Ovary (tissue), 9 donors: Measurements from ENCODE around the gene MTAP. TPM values are rescaled to one million over a fixed set of nuclear protein-coding genes. Genes with fewer than 3 reads are reported as not detected.
"Not testable (repeated sequence)": the region's sequence is repeated elsewhere in the genome, so short reads cannot be mapped to it uniquely, and the experiment has no call there.

ENCODE experiments used
- DNase-seq, 5 donors: peaks; one replicate each; pipeline ENCODE4 v3.0.0-alpha.2; 2019 to 2020
- H3K27ac ChIP-seq, 2 donors: fragments of 200-600 bp; one replicate each; pipeline versions ENCODE4 v1.5.1 to v1.8.0; 2019 to 2022
- H3K27me3 ChIP-seq: fragments of 200-600 bp; one replicate; pipeline ENCODE4 v1.8.0; 2022
- H3K36me3 ChIP-seq: fragments of 200-600 bp; sonication (generic); one replicate; pipeline ENCODE4 v1.5.1; 2019
- H3K4me1 ChIP-seq: one replicate; pipeline ENCODE4 v1.8.1; 2013; ENCODE audit warnings: mild to moderate bottlenecking, moderate library complexity; ENCODE audit not compliant: insufficient read depth
- H3K4me3 ChIP-seq: fragments of 200-600 bp; sonication (generic); one replicate; pipeline ENCODE4 v1.5.1; 2017
- H3K9me3 ChIP-seq, 2 donors: fragments of 200-600 bp in 1 of 2; sonication (generic) in 1 of 2; one replicate each; pipeline versions ENCODE4 v1.5.1 to v1.8.1; 2013 to 2019; ENCODE audit warnings: mild to moderate bottlenecking in 1 of 2, moderate library complexity in 1 of 2
- EP300 ChIP-seq: sonication (generic); formaldehyde crosslinking; IDR thresholded peaks from one replicate; pipeline ENCODE4 v1.6.1; 2017; ENCODE audit warnings: antibody characterized with exemption
- POLR2A ChIP-seq: fragments of 450-650 bp; IDR thresholded peaks from one replicate; pipeline ENCODE4 v1.6.1; 2017; ENCODE audit warnings: antibody characterized with exemption, mild to moderate bottlenecking, moderate library complexity
- WGBS, 3 donors: extraction: QIAGEN DNeasy Blood & Tissue Kit in 1 of 3; methylation state at CpG; one replicate each; pipeline versions ENCODE4 v1.1.5 to v1.1.7; 2013 to 2017; 5-methylcytosine and 5-hydroxymethylcytosine counted together
- intact Hi-C, 4 donors: fragments of 100-400 bp; cut with DNase I; formaldehyde crosslinking; loops; one replicate each; pipeline versions ENCODE4 v1.11.0 to v1.15.1; 2022 to 2023
- polyA plus RNA-seq, 2 donors: library from polyadenylated mRNA; stranded (reverse); fragments of 200-250 nt in 1 of 2; fragments of 350-450 nt in 1 of 2; fragmentation: Illumina TruSeq in 1 of 2; extraction: RNeasy Lipid Tissue Mini Kit (QIAGEN cat#74804) in 1 of 2; gene quantifications; one replicate each; pipeline ENCODE4 v1.2.3, GENCODE V29; 2013 to 2014
- total RNA-seq, 7 donors: library from RNA; depleted of rRNA in 2 of 7; stranded (reverse); fragments of >200 nt in 2 of 7; fragmentation: NEBNext Ultra II Directional in 3 of 7; extraction: Animal tissue kit (Norgen Biotek cat#: 25700) in 3 of 7; gene quantifications; one replicate each; pipeline versions ENCODE4 v1.1.0 to v1.2.4, GENCODE V29; 2016 to 2023
- TF ChIP-seq, protein P1 (sequence below), 3 donors: fragments of 450-650 bp in 2 of 3; fragments of 200-600 bp in 1 of 3; IDR thresholded peaks; one replicate each; pipeline versions ENCODE4 v1.5.1 to v1.8.0; 2016 to 2022; ENCODE audit warnings: antibody characterized with exemption in 3 of 3, mild to moderate bottlenecking in 1 of 3
- donor health status: DM: no; HTN: no; CAD: no; lungs with moderate emphysema.
- donor health status: DM: no; HTN: no; CAD: no.
- donor health status: Bipolar disorder and iron deficiency.
- donor health status: DM: yes; HTN: yes; CAD: no.
- donor health status: DM: no; HTN: no; CAD: no.
- donor health status: DM: yes; HTN: yes; CAD: no.

MTAP gene
- total and polyA plus RNA-seq, 9 donors, result 12.2 to 43.3 (median 34.0) TPM

DNA sequence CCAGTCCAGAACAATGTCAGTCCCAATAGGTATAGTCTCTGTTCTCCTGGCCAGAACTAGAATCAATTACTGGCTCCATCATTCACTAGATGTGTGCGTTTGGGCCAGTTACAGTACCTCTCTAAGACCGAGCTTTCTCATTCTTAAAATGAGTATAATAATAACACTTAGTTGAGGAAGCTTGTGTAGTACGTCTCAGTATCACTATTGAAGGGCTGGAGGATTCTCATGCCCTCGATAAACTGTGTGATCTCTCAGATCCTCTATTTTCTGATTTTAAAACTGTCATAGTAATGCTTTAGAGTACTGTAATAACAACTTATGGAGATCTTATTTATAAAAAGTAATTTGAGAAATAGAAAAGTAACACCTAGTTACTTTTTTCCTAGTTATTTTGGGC lies 141.0 kb downstream of the MTAP start:
- H3K9me3 ChIP-seq, result no peaks in the 10 kb centered on the region
- H3K27ac ChIP-seq, result no peak overlapping the region
- no peak for DNase-seq
- no peaks in the 10 kb centered on the region for H3K27me3 ChIP-seq
- no peak overlapping the region for H3K4me3 ChIP-seq
- H3K4me1 ChIP-seq, result no peaks in the 10 kb centered on the region
- no peaks in the 10 kb centered on the region for H3K36me3 ChIP-seq
- 87 to 90% (median 89%) methylated on average over 4 of the region's 4 CpGs for WGBS, 3 donors
- intact Hi-C loops, result no loop called here
- TF ChIP-seq EP300 (no peak), POLR2A (no peak)
- TF ChIP-seq, protein P1, sequence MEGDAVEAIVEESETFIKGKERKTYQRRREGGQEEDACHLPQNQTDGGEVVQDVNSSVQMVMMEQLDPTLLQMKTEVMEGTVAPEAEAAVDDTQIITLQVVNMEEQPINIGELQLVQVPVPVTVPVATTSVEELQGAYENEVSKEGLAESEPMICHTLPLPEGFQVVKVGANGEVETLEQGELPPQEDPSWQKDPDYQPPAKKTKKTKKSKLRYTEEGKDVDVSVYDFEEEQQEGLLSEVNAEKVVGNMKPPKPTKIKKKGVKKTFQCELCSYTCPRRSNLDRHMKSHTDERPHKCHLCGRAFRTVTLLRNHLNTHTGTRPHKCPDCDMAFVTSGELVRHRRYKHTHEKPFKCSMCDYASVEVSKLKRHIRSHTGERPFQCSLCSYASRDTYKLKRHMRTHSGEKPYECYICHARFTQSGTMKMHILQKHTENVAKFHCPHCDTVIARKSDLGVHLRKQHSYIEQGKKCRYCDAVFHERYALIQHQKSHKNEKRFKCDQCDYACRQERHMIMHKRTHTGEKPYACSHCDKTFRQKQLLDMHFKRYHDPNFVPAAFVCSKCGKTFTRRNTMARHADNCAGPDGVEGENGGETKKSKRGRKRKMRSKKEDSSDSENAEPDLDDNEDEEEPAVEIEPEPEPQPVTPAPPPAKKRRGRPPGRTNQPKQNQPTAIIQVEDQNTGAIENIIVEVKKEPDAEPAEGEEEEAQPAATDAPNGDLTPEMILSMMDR (IDR thresholded peaks at IDR 0.05), result no peak

DNA sequence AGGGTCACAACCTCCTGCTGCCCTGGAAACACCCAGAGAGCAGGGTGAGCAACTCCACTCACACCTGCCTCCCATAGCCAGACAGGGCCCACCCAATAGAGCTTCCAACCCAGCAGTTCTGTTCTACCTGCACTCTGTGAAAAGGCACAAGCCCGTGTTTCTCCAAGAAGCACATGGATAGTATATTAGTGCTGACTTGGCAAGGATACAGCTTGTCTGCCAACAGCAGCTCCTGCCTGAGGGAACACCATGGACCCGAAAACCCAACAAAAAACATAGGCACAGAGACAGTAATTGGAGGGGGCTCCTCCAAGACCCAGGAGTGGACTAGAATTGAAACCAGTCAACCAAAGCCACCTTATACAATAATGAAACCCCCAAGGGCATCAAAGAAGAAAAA lies 143.2 kb downstream of the MTAP start:
- H3K27me3 ChIP-seq, result no peaks in the 10 kb centered on the region
- H3K27ac ChIP-seq, result no peak overlapping the region
- no peaks in the 10 kb centered on the region for H3K36me3 ChIP-seq
- H3K9me3 ChIP-seq, result no peaks in the 10 kb centered on the region
- H3K4me1 ChIP-seq, result no peaks in the 10 kb centered on the region
- no peak overlapping the region for H3K4me3 ChIP-seq
- TF ChIP-seq POLR2A (no peak), EP300 (no peak)
- TF ChIP-seq, protein P1 (IDR thresholded peaks at IDR 0.05), result no peak
- 87 to 92% (median 90%) methylated on average over 2 of the region's 2 CpGs for WGBS, 3 donors
- intact Hi-C loops, result no loop called here
- DNase-seq, result no peak

DNA sequence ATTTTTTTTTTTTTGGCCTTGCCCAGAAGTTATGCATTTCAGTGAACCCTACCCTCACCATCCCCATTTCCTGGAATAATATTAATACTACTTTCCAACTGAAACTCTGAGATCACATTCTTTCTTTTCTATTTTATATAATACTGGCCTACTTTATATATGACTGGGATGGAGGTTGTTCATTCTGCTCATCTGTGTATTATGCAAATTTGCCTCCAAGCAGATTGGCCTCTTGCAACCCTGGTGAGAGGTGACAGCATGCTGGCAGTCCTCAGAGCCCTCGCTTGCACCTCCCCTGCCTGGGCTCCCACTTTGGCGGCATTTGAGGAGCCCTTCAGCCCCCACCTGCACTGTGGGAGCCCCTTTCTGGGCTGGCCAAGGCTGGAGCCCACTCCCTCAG lies 156.4 kb downstream of the MTAP start:
- no peaks in the 10 kb centered on the region for H3K9me3 ChIP-seq
- 76 to 81% (median 78%) methylated on average over 2 of the region's 2 CpGs for WGBS, 3 donors
- no peaks in the 10 kb centered on the region for H3K27me3 ChIP-seq
- no peak for DNase-seq
- H3K4me1 ChIP-seq, result no peaks in the 10 kb centered on the region
- TF ChIP-seq POLR2A (no peak), EP300 (no peak)
- TF ChIP-seq, protein P1 (IDR thresholded peaks at IDR 0.05), result no peak
- H3K36me3 ChIP-seq, result no peaks in the 10 kb centered on the region
- intact Hi-C loops, result no loop called here
- H3K4me3 ChIP-seq, result no peak overlapping the region
- no peak overlapping the region for H3K27ac ChIP-seq

DNA sequence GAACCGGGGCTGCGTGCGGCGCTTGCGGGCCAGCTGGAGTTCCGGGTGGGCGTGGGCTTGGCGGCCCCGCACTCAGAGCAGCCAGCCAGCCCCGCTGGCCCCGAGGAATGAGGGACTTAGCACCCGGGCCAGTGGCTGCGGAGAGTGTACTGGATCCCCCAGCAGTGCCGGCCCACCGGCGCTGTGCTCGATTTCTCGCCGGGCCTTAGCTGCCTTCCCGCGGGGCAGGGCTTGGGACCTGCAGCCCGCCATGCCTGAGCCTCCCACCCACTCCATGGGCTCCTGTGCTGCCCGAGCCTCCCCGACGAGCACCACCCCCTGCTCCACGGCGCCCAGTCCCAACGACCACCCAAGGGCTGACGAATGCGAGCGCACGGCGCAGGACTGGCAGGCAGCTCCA lies 156.8 kb downstream of the MTAP start:
- H3K36me3 ChIP-seq, H3K27ac ChIP-seq, H3K4me3 ChIP-seq, intact Hi-C loops, DNase-seq, H3K4me1 ChIP-seq, H3K9me3 ChIP-seq, H3K27me3 ChIP-seq: not testable (repeated sequence)
- WGBS, 3 donors, result 92 to 95% (median 92%) methylated on average over 18 to 30 of the region's 33 CpGs

DNA sequence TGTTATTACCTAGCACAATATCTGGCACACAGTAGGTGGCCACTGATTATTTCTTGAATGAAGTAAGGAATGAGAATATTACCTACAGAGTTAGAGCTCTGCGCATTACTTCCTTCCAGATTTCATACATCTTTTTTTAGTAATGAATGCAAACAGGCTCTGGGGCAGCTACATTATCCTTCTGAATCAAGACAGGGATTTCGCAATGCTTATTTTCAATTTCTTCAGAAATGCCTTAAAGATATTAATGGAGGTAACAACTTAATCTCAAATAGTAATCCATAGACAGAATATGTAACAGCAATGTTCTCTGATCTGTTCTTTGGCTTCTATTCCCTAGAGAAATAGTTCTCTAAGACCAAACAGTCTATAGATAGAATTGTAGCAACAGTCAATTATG lies 159.1 kb downstream of the MTAP start:
- Histone ChIP-seq H3K27ac (no peak overlapping the region), H3K9me3 (peaks cover 0 to 12% of the 10 kb centered on the region in 2 donors), H3K4me3 (no peak overlapping the region), H3K4me1 (no peaks in the 10 kb centered on the region), H3K27me3 (no peaks in the 10 kb centered on the region), H3K36me3 (no peaks in the 10 kb centered on the region)
- no peak for DNase-seq
- intact Hi-C loops, result no loop called here
- TF ChIP-seq, protein P1 (IDR thresholded peaks at IDR 0.05), result no peak
- TF ChIP-seq POLR2A (no peak), EP300 (no peak)
- 91 to 93% (median 92%) methylated on average over 2 of the region's 2 CpGs for WGBS, 3 donors
